Measurements from ENCODE around the gene NTNG1.

GRCh38 chr1:107225706-107226105 is 84.9 kb downstream of the NTNG1 start:
- TF ChIP-seq CTCF (IDR thresholded peaks at IDR 0.05) (no peak), POLR2A (IDR thresholded peaks at IDR 0.05) (no peak), POLR2AphosphoS5 (IDR thresholded peaks at IDR 0.05) (no peak), EP300 (IDR thresholded peaks at IDR 0.05) (no peak)

All from suprapubic skin (tissue), 4 donors.